Measurements from ENCODE around the gene NEFH. TPM values are rescaled to one million over a fixed set of nuclear protein-coding genes. Genes with fewer than 3 reads are reported as not detected.

NEFH gene
- total RNA-seq, 2 donors from 2014 or later: 0.18 to 2.1 TPM

GRCh38 chr22:29517215-29517908 is 37.3 kb downstream of the NEFH start:
- Mint-ChIP-seq H3K27ac (no peak overlapping the region), H3K9me3 (no peaks in the 10 kb centered on the region), H3K36me3 (peaks cover 0 to 4% of the 10 kb centered on the region in 2 donors)
- ATAC-seq: no peak
- no peak for DNase-seq (ENCODE audit: low spot score in 2 of 2)

DNA sequence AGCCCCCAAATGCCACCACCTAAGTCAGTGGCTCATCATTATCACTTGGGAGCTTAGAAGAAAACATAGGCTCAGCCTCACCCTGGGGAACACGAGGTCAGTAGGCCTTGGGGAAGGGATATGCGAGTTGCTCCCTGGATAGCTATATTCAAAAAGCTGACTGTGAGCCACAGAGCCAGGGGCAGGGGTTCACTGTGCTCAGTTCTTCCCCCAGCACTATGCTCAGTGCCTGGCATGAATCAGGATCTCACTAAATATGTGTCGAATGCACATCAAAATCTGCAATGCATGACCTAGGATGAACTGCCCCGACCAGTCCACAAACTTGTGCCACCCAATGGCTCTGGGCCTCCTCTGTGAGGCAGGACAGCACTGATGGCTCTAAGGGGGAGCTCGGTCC is 38.4 kb downstream of the NEFH start:
- Mint-ChIP-seq H3K9me3 (no peaks in the 10 kb centered on the region), H3K27ac (peak overlapping the region in 1 of 2 donors; percentile 68), H3K36me3 (peaks cover 0 to 4% of the 10 kb centered on the region in 2 donors)
- ATAC-seq: no peak
- DNase-seq (ENCODE audit: low spot score in 2 of 2): no peak

GRCh38 chr22:29519996-29520395 is 40.0 kb downstream of the NEFH start:
- Mint-ChIP-seq H3K36me3 (peaks cover 0 to 4% of the 10 kb centered on the region in 2 donors), H3K27ac (no peak overlapping the region), H3K9me3 (no peaks in the 10 kb centered on the region)
- no peak for DNase-seq (ENCODE audit: low spot score in 2 of 2)
- ATAC-seq: no peak

DNA sequence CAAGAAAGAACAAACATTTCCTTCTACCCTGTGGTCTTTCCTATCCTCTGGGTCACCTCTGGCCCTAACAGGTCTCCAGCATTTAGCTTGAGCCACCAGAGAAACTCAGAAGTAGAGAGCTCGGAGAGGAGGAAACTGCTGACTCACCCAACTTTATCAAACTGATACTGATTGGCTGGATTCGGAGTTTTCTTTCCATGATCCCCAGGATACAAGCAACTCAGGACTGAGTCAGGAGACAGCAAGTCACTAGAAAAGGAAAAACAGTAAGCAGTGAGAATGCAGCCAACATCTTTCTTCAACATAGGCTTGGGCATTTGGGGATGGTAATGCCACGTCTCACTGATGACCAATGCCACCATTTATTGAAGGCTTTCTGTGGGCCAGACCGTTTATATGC is 40.8 kb downstream of the NEFH start:
- H3K27ac Mint-ChIP-seq: peak overlapping the region in 1 of 2 donors; percentile 83
- peaks cover 0 to 4% of the 10 kb centered on the region in 2 donors for H3K36me3 Mint-ChIP-seq
- no peak for ATAC-seq
- DNase-seq (ENCODE audit: low spot score in 2 of 2): no peak
- no peaks in the 10 kb centered on the region for H3K9me3 Mint-ChIP-seq

DNA sequence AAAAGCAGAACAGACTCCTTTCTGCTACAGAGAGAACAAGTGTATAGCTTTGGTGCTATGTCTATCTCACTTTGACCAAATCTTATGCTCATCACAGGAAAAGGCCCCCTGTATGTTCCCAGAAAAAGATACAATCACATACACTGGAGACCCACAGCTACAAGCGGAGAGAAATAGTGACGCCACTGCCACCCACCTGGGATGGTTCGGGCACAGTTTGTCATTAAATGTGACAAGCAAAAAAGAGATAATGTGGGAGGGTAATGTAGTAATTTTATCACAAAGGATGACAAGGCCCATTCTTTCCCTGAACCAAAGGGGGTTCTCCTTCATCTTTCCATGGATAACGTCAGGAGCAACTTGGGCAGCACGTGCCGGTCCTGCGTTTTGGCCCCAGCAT is 41.5 kb downstream of the NEFH start:
- Mint-ChIP-seq H3K9me3 (no peaks in the 10 kb centered on the region), H3K27ac (no peak overlapping the region), H3K36me3 (peaks cover 0 to 6% of the 10 kb centered on the region in 2 donors)
- DNase-seq (ENCODE audit: low spot score in 2 of 2): no peak
- no peak for ATAC-seq

DNA sequence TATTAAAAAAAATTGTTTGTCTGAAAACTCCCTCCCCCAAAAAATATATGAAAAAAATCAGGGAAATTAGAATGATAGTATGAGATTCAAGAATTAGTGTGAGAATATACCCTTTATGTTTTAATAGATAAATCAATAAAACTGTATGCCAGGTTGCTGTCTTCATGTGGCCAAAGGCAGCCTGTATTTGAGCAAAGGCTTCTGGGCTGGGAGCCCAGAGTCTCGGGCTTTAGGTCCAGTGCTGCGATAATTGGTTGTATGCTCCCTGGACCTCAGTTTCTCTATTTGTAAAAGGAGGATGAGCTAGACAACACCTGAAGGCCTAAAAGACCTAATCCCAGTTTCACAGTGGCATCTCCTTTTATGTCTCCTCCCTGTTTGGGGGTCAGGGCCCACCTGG is 43.7 kb downstream of the NEFH start:
- H3K9me3 Mint-ChIP-seq: no peaks in the 10 kb centered on the region
- DNase-seq (ENCODE audit: low spot score in 2 of 2): no peak
- ATAC-seq: no peak
- H3K27ac Mint-ChIP-seq: peak overlapping the region in 1 of 2 donors; percentile 44
- peaks cover 0 to 14% of the 10 kb centered on the region in 2 donors for H3K36me3 Mint-ChIP-seq

DNA sequence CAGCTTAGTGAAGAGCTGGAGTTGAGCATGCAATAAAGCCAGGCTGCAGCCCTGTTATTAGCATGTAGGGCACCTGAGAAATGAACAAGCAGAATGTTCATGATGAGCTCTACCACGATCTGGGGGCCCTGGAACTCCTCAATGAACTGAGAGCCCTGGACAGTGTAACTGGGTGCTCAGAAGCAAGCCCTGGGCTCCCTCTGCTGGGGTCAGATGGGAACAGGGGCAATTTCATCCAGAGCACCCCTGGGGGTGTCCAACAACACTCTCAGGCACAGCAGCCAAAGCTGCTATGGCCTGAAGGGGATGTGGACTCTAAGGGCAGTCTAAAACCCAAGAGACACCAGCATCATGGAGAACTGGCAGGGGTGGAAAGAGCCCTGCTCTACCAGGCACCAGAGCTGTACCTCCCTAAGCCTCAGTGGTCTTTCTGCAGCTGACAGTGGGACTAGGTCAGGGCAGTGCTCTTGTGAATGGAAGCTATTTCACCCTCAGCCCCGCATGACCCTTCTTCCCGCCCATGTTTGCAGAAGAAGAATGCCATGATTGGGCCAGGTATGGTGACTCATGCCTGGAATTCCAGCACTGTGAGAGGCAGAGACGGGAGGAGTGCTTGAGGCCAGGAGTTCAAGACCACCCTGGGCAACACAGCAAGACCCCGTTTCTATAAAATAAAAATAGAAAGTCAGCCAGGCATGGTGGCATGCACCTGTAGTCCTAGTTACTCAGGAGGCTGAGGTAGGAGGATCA is 44.6 kb downstream of the NEFH start:
- peak in 1 of 2 donors; percentile 49 for ATAC-seq

GRCh38 chr22:29528144-29528543 is 48.1 kb downstream of the NEFH start:
- Mint-ChIP-seq H3K27ac (peak overlapping the region in 1 of 2 donors; percentile 50), H3K36me3 (peaks cover 3 to 10% of the 10 kb centered on the region in 2 donors), H3K9me3 (no peaks in the 10 kb centered on the region)
- DNase-seq (ENCODE audit: low spot score in 2 of 2) (no peak), ATAC-seq (no peak)

More for the DNA sequence above, 44.6 kb downstream of the NEFH start:
- H3K36me3 Mint-ChIP-seq: peaks cover 0 to 14% of the 10 kb centered on the region in 2 donors
- H3K27ac Mint-ChIP-seq: no peak overlapping the region
- H3K9me3 Mint-ChIP-seq: no peaks in the 10 kb centered on the region
- DNase-seq (ENCODE audit: low spot score in 2 of 2): peak in 1 of 2 donors; percentile 6

DNA sequence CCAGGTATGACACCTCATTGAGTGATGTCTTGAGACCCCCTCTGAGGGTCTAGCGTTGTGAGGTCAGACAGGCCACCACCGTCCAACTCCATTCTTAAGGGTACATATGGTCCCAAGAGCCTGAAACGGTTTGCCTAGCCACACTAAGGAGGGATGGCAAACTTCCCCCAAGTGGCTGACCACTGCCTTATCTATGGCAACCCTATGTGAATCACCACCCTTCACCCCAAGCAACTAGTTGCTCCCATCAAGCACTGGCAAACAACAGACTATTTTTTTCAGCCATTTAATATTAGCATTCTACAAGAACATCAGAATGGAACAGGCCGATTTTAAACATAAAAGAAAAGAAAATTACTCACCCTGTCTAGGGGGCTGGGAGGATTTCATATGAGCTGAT is 50.7 kb downstream of the NEFH start:
- no peaks in the 10 kb centered on the region for H3K9me3 Mint-ChIP-seq
- DNase-seq (ENCODE audit: low spot score in 2 of 2) (no peak), ATAC-seq (no peak)
- peak overlapping the region in 1 of 2 donors; percentile 12 for H3K27ac Mint-ChIP-seq
- peaks cover 14 to 17% of the 10 kb centered on the region in 2 donors for H3K36me3 Mint-ChIP-seq

DNA sequence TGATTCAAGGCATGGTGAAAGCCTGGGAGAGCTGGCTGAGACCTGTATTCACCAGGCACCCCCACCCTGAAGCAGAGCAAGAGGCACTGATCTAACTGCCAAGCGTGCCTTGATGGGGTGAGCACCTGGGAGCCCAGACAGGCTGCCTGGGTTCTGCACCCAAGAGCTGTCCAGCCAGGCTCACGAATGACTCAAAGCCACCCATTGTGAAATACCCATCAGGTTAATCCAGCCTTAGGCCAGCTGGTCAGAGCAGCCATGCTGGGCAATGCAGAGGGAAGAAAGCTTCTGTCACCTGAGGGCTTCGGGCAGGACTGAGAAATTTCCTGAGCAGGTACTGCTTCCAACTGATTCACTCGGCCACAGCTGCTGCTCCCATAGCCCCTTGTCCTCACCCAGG is 51.4 kb downstream of the NEFH start:
- DNase-seq (ENCODE audit: low spot score in 2 of 2): no peak
- H3K27ac Mint-ChIP-seq: no peak overlapping the region
- no peak for ATAC-seq
- H3K36me3 Mint-ChIP-seq: peaks cover 18 to 21% of the 10 kb centered on the region in 2 donors
- H3K9me3 Mint-ChIP-seq: no peaks in the 10 kb centered on the region

GRCh38 chr22:29536411-29536810 is 56.4 kb downstream of the NEFH start:
- DNase-seq (ENCODE audit: low spot score in 2 of 2): no peak
- no peaks in the 10 kb centered on the region for H3K9me3 Mint-ChIP-seq
- H3K36me3 Mint-ChIP-seq: peaks cover 13 to 23% of the 10 kb centered on the region in 2 donors
- no peak overlapping the region for H3K27ac Mint-ChIP-seq
- ATAC-seq: no peak

DNA sequence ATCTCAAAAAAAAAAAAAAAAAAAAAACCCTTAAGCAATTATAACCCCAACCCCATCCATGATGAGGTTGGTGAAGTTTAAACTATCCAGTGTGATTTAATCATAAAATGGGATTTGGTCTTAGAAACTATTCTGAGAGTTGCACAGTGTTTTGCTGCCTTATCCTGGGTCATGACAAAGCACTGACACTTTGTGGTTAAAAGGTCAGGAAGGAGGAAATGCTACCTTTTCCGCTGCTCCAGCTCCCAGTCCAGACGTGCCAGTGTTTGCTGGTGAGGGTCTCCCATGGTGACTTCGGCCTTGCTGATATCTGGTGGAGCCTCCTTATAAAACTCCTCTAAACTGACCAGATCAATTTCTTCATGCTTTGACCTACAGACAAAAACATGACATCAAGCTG is 59.1 kb downstream of the NEFH start:
- Mint-ChIP-seq H3K9me3 (no peaks in the 10 kb centered on the region), H3K27ac (no peak overlapping the region), H3K36me3 (peaks cover 13 to 14% of the 10 kb centered on the region in 2 donors)
- ATAC-seq (no peak), DNase-seq (ENCODE audit: low spot score in 2 of 2) (no peak)

Other genes starting within 250 kb of the NEFH start
- gene RHBDD3, start 212.2 kb upstream of the NEFH start, total RNA-seq: 10 to 100 TPM; 19.6 to 29.5 TPM
- gene EWSR1, start 211.9 kb upstream of the NEFH start, total RNA-seq: 100 to 1,000 TPM; 257 to 320 TPM
- 1 to 10 TPM in 1 of 2 donors, under 1 TPM in 1; 0.36 to 1.5 TPM for gene GAS2L1, start 173.6 kb upstream of the NEFH start, total RNA-seq
- under 1 TPM; 0.20 to 0.78 TPM for gene RASL10A, start 164.5 kb upstream of the NEFH start, total RNA-seq
- 10 to 100 TPM; 48.9 to 60.4 TPM for gene AP1B1, start 91.6 kb upstream of the NEFH start, total RNA-seq
- gene RFPL1, start 41.6 kb upstream of the NEFH start, total RNA-seq: not detected
- gene THOC5, start 73.5 kb downstream of the NEFH start, total RNA-seq: 10 to 100 TPM; 50.8 to 82.9 TPM
- gene NIPSNAP1, start 100.9 kb downstream of the NEFH start, total RNA-seq: 10 to 100 TPM; 64.3 to 74.7 TPM
- gene NF2, start 123.4 kb downstream of the NEFH start, total RNA-seq: 10 to 100 TPM; 30.6 to 45.0 TPM
- under 1 TPM in 1 of 2 donors, not detected in 1; 0.18 TPM for gene CABP7, start 239.8 kb downstream of the NEFH start, total RNA-seq

Measured in activated naive CD4-positive, alpha-beta T cell treated with anti-CD3 and anti-CD28 coated beads, Interleukin-2, amount 50 U/mL, for 72 hours (primary cell).